HepG2 (cell line): Measurements from ENCODE around the gene KRTAP20-3. TPM values are rescaled to one million over a fixed set of nuclear protein-coding genes. Genes with fewer than 3 reads are reported as not detected.

ENCODE experiments used
- ATAC-seq: fragments of 200-7000 bp; cut with Tn5 transposase; 3 replicates; pipeline ENCODE4 v1.9.1; 2020; ENCODE audit warnings: mild to moderate bottlenecking, moderate library complexity
- BruUV-seq: library from RNA; stranded (reverse); fragments of 400-500 nt; replicated peaks from 2 replicates; lab custom pipeline; 2021; lab: Mats Ljungman, UMichigan
- CTCF ChIA-PET: fragments of 300-600 bp; formaldehyde crosslinking; extraction: SDS; loops from one replicate; lab custom pipeline; 2021; ENCODE audit warnings: low total read pairs, inconsistent platforms, low intra/inter-chr PET ratio; lab: Yijun Ruan, JAX
- POLR2A ChIA-PET: fragments of 350-600 bp; sonication (Branson Sonifier 250); formaldehyde crosslinking; loops from one replicate; lab custom pipeline; 2020; ENCODE audit warnings: antibody characterized with exemption, inconsistent platforms; lab: Yijun Ruan, JAX
- DNase-seq: peaks from one replicate; pipeline ENCODE4 v3.0.0-alpha.2; 2015; ENCODE audit warnings: low spot score
- FAIRE-seq: peaks from 3 replicates; lab custom pipeline; 2011; peaks lifted over from hg19 to GRCh38; lab: Jason Lieb, UNC
- H2AFZ ChIP-seq: one replicate; pipeline ENCODE4 v1.6.1; 2011; ENCODE audit warnings: low read length, inconsistent platforms
- H3K27ac ChIP-seq: fragments of 300-600 bp; 3 replicates; pipeline ENCODE4 v1.8.0; 2011; ENCODE audit warnings: mixed run types, mild to moderate bottlenecking, mixed read lengths, low read length, inconsistent platforms; ENCODE audit not compliant: insufficient read depth; ENCODE audit errors: extremely low read length
- H3K27me3 ChIP-seq, 2 experiments: fragments of 200-600 bp in 1 of 2; 2 replicates in 1 of 2; 3 replicates in 1 of 2; pipeline versions ENCODE4 v1.6.0 to v1.8.0; 2011; ENCODE audit warnings: low read length in 2 of 2, mild to moderate bottlenecking in 2 of 2, moderate library complexity in 2 of 2, inconsistent platforms in 1 of 2; ENCODE audit not compliant: insufficient read depth in 2 of 2, control insufficient read depth in 1 of 2
- H3K36me3 ChIP-seq, 2 experiments: fragments of 200-600 bp in 1 of 2; replicated peaks in 1 of 2; 2 replicates in 1 of 2; 3 replicates in 1 of 2; pipeline versions ENCODE4 v1.5.1 to v1.8.0; 2011; ENCODE audit warnings: low read length in 2 of 2, inconsistent platforms in 1 of 2; ENCODE audit not compliant: insufficient read depth in 2 of 2, control insufficient read depth in 1 of 2
- H3K4me1 ChIP-seq: 2 replicates; pipeline ENCODE4 v1.5.1; 2012; ENCODE audit warnings: low read length, inconsistent platforms; ENCODE audit not compliant: insufficient read depth
- H3K4me2 ChIP-seq: 2 replicates; pipeline ENCODE4 v1.6.0; 2011; ENCODE audit warnings: low read depth, low read length, inconsistent platforms
- H3K4me3 ChIP-seq, 3 experiments: fragments of 200-600 bp in 1 of 3; sonication (generic), shearing (Covaris generic) in 1 of 3; replicated peaks in 1 of 3; 2 replicates each; pipeline ENCODE4 v1.5.1; 2011 to 2016; ENCODE audit warnings: low read length in 3 of 3, inconsistent platforms in 2 of 3, low read depth in 2 of 3, mild to moderate bottlenecking in 2 of 3, control low read depth in 1 of 3, mixed read lengths in 1 of 3; ENCODE audit not compliant: insufficient read depth in 1 of 3
- H3K79me2 ChIP-seq: one replicate; pipeline ENCODE4 v1.6.1; 2011; ENCODE audit warnings: low read length, inconsistent platforms; ENCODE audit not compliant: insufficient read depth
- H3K9ac ChIP-seq: 2 replicates; pipeline ENCODE4 v1.6.0; 2011; ENCODE audit warnings: mild to moderate bottlenecking, low read depth, low read length, inconsistent platforms; ENCODE audit not compliant: insufficient read depth
- H3K9me3 ChIP-seq: 2 replicates; pipeline ENCODE4 v1.5.1; 2012; ENCODE audit warnings: mild to moderate bottlenecking, low read length
- H4K20me1 ChIP-seq: 2 replicates; pipeline ENCODE4 v1.6.0; 2011; ENCODE audit warnings: inconsistent platforms, mild to moderate bottlenecking, low read length, moderate library complexity; ENCODE audit not compliant: insufficient read depth
- GZF1 ChIP-seq: sonication (generic); formaldehyde crosslinking; IDR thresholded peaks from 2 replicates; pipeline ENCODE4 v1.5.1; 2020; ENCODE audit warnings: mild to moderate bottlenecking, missing genetic modification reagents
- IKZF5 ChIP-seq: IDR thresholded peaks from 2 replicates; pipeline ENCODE4 v1.6.1; 2018; ENCODE audit warnings: missing genetic modification reagents, mild to moderate bottlenecking, missing compliant biosample characterization
- MTA1 ChIP-seq: sonication (generic); formaldehyde crosslinking; IDR thresholded peaks from 2 replicates; pipeline ENCODE4 v1.4.0; 2020; ENCODE audit warnings: missing genetic modification reagents, mild to moderate bottlenecking, borderline replicate concordance
- MXI1 ChIP-seq: IDR thresholded peaks from 3 replicates; pipeline ENCODE4 v1.6.1; 2012; ENCODE audit warnings: low read depth, low read length, inconsistent platforms, borderline replicate concordance
- PLRG1 ChIP-seq: fragments of 450-650 bp; conservative IDR thresholded peaks from 2 replicates; pipeline ENCODE4 v1.6.1; 2016
- SNAPC2 ChIP-seq: sonication (generic); formaldehyde crosslinking; IDR thresholded peaks from 2 replicates; pipeline ENCODE4 v1.8.1; 2022; ENCODE audit warnings: mild to moderate bottlenecking, missing genetic modification reagents
- ZNF225 ChIP-seq: sonication (generic); formaldehyde crosslinking; IDR thresholded peaks from 2 replicates; pipeline ENCODE4 v1.4.0; 2020; ENCODE audit warnings: mild to moderate bottlenecking, missing genetic modification reagents
- ZNF569 ChIP-seq: sonication (generic); formaldehyde crosslinking; IDR thresholded peaks from 2 replicates; pipeline ENCODE4 v1.5.0; 2020; ENCODE audit warnings: mild to moderate bottlenecking, missing genetic modification reagents, moderate library complexity, borderline replicate concordance
- ZNF704 ChIP-seq: sonication (generic); formaldehyde crosslinking; IDR thresholded peaks from 2 replicates; pipeline ENCODE4 v1.8.1; 2023; ENCODE audit warnings: mild to moderate bottlenecking, inconsistent platforms, moderate library complexity, missing genetic modification reagents, borderline replicate concordance
- WGBS: methylation state at CpG from one replicate; pipeline ENCODE4 v1.1.6; 2017; ENCODE audit warnings: low lambda C conversion rate; 5-methylcytosine and 5-hydroxymethylcytosine counted together
- in situ Hi-C: cut with HindIII; loops from 2 replicates; pipeline ENCODE4 v1.10.0; 2017; ENCODE audit warnings: low pct_unique_long_range_greater_than_20kb; ENCODE audit not compliant: extremely low pct_ligation_motif_present
- intact Hi-C: fragments of 100-400 bp; cut with micrococcal nuclease; formaldehyde crosslinking; loops from one replicate; pipeline ENCODE4 v1.10.0; 2022; ENCODE audit not compliant: unreplicated experiment
- polyA plus RNA-seq, 8 experiments: library from polyadenylated mRNA; depleted of rRNA in 3 of 8; stranded (reverse) in 7 of 8; unstranded in 1 of 8; fragments of >200 nt; fragmentation: Illumina TruSeq in 4 of 8; extraction: Trizol in 4 of 8; gene quantifications; 2 replicates each; pipeline versions ENCODE4 v1.2.1 to v1.2.3, GENCODE V29; 2011 to 2016; ENCODE audit warnings: low read depth in 4 of 8, missing spikeins in 1 of 8, mixed read lengths in 1 of 8; ENCODE audit not compliant: insufficient read depth in 1 of 8
- total RNA-seq, 5 experiments: library from RNA; depleted of rRNA; stranded (reverse); fragments of >200 nt; fragmentation: Illumina TruSeq; extraction: Trizol; gene quantifications; 2 replicates each; pipeline ENCODE4 v1.2.3, GENCODE V29; 2016; ENCODE audit warnings: low read depth in 1 of 5

Gene KRTAP20-3
- total and polyA plus RNA-seq, 2 of the 13 experiments (the other 11 are each of a cell fraction or from before 2014, with no cell fraction given): not detected

GRCh38 chr21:30605968-30606367, 36.7 kb upstream of the KRTAP20-3 start:
- ATAC-seq: no peak
- intact Hi-C loops (no loop called here), in situ Hi-C loops (no loop called here)
- POLR2A ChIA-PET: no interaction called here
- Histone ChIP-seq H3K4me3 (no peak overlapping the region), H4K20me1 (no peaks in the 10 kb centered on the region), H3K4me2 (no peak overlapping the region), H3K27me3 (no peaks in the 10 kb centered on the region), H3K27ac (no peak overlapping the region), H3K4me1 (no peaks in the 10 kb centered on the region), H3K36me3 (no peaks in the 10 kb centered on the region), H3K9ac (no peak overlapping the region), H3K79me2 (no peaks in the 10 kb centered on the region)
- DNase-seq: no peak
- BruUV-seq: no TSS peak
- TF ChIP-seq IKZF5 (CRISPR knock-in tag) (no peak), ZNF704 (CRISPR knock-in tag) (no peak), GZF1 (CRISPR knock-in tag) (no peak), MTA1 (CRISPR knock-in tag) (no peak), SNAPC2 (CRISPR knock-in tag) (no peak), ZNF569 (no peak), PLRG1 (no peak), MXI1 (no peak), ZNF225 (no peak)
- TF ChIP-seq, all 625 proteins: peak for 0
- H2AFZ ChIP-seq: no peak overlapping the region
- no peak for FAIRE-seq
- CTCF ChIA-PET: no interaction called here
- peaks cover 93% of the 10 kb centered on the region for H3K9me3 ChIP-seq
- WGBS: 28% methylated on average over 2 of the region's 2 CpGs
